Measurements from ENCODE around the gene TEAD1.

DNA sequence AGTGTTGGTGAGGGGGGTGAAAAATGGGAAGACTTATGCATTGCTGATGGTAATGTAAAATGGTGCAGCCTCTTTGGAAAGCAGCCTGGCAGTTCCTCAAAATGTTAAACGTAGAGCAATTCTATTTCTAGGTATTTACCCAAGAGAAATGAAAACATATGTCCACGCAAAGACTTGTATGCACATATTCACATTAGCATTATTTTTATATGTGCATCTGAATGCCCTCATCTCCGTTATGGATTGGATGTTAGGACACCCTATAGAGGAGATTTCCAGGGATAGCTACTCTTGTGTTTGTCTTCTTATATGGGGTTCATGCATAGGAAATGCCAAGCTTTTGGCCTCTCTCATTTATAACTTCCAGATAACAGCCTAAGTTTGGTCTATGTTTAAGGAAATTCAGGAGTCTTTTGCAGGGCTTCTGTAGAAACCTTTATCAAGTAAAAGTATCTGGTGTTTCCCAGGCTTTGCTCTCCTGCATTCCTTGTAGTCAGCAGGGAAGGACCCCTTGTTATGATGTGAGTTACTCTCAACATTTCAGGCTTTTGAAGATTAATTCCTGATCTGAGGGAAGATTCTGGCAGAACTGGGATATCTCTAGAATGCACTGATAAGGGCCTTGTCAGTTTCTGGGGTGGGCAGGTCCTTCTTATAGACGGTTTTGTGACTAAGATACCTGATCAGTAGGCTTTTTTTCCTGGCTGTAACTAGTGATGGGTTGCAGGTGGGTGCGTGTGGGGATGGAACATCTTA lies 116.8 kb downstream of the TEAD1 start:
- TF ChIP-seq, protein P1, sequence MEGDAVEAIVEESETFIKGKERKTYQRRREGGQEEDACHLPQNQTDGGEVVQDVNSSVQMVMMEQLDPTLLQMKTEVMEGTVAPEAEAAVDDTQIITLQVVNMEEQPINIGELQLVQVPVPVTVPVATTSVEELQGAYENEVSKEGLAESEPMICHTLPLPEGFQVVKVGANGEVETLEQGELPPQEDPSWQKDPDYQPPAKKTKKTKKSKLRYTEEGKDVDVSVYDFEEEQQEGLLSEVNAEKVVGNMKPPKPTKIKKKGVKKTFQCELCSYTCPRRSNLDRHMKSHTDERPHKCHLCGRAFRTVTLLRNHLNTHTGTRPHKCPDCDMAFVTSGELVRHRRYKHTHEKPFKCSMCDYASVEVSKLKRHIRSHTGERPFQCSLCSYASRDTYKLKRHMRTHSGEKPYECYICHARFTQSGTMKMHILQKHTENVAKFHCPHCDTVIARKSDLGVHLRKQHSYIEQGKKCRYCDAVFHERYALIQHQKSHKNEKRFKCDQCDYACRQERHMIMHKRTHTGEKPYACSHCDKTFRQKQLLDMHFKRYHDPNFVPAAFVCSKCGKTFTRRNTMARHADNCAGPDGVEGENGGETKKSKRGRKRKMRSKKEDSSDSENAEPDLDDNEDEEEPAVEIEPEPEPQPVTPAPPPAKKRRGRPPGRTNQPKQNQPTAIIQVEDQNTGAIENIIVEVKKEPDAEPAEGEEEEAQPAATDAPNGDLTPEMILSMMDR (conservative IDR thresholded peaks at IDR 0.05 in 1 of 2, IDR thresholded peaks at IDR 0.05 in 1 of 2; ENCODE audit: low read depth in 1 of 2, low read length in 2 of 2), result no peak
- no peak for TF ChIP-seq EZH2 (IDR thresholded peaks at IDR 0.05; ENCODE audit: low read length, missing control alignments)

All from fibroblast of lung (primary cell).